ENCODE measurements around the gene SLC25A26.
A peak's percentile ranks its signal among the peaks of the same experiment; 100 is the strongest.
"Not testable (repeated sequence)": the region's sequence is repeated elsewhere in the genome, so short reads cannot be mapped to it uniquely, and the experiment has no call there.

SLC25A26 gene

GRCh38 chr3:66220602-66221377, at the start of gene SLC25A26:
Gene SLC25A26 (plus strand): TSS chr3:66221001. CDS start chr3:66221095, 94 bp downstream.
- DNase-seq: peak; percentile 97

GRCh38 chr3:66172394-66172793, 48.4 kb upstream of the SLC25A26 start:
- no peak for DNase-seq

GRCh38 chr3:66177026-66177425, 43.8 kb upstream of the SLC25A26 start:
- no peak for DNase-seq

- DNase-seq: no peak
These were observed 42.6 kb upstream of the SLC25A26 start for GRCh38 chr3:66178206-66178605.

- no peak for DNase-seq
These were observed 41.0 kb upstream of the SLC25A26 start for GRCh38 chr3:66179793-66180192.

- no peak for DNase-seq
These were observed 39.0 kb upstream of the SLC25A26 start for GRCh38 chr3:66181764-66182163.

GRCh38 chr3:66182246-66182645, 38.6 kb upstream of the SLC25A26 start:
- no peak for DNase-seq

GRCh38 chr3:66186545-66186944, 34.3 kb upstream of the SLC25A26 start:
- no peak for DNase-seq

GRCh38 chr3:66195347-66195783, 25.4 kb upstream of the SLC25A26 start:
- DNase-seq: peak; percentile 13 to 23

- DNase-seq: no peak
These were observed 24.2 kb upstream of the SLC25A26 start for GRCh38 chr3:66196633-66197032.

- no peak for DNase-seq
These were observed 22.2 kb upstream of the SLC25A26 start for GRCh38 chr3:66198437-66199088.

GRCh38 chr3:66199089-66199473, 21.7 kb upstream of the SLC25A26 start:
- DNase-seq: no peak

- DNase-seq: no peak
These were observed 20.7 kb upstream of the SLC25A26 start for GRCh38 chr3:66200147-66200546.

GRCh38 chr3:66200786-66201185, 20.0 kb upstream of the SLC25A26 start:
- no peak for DNase-seq

- DNase-seq: no peak
These were observed 17.5 kb upstream of the SLC25A26 start for GRCh38 chr3:66203275-66203674.

GRCh38 chr3:66206806-66207205, 14.0 kb upstream of the SLC25A26 start:
- DNase-seq: no peak

- no peak for DNase-seq
These were observed 12.6 kb upstream of the SLC25A26 start for GRCh38 chr3:66208189-66208588.

- no peak for DNase-seq
These were observed 10.0 kb upstream of the SLC25A26 start for GRCh38 chr3:66210687-66211295.

GRCh38 chr3:66211779-66212178, 9.0 kb upstream of the SLC25A26 start:
- DNase-seq: no peak

GRCh38 chr3:66215106-66215505, 5.7 kb upstream of the SLC25A26 start:
- DNase-seq: no peak

- no peak for DNase-seq
These were observed 735 bp upstream of the SLC25A26 start for GRCh38 chr3:66220066-66220465.

- peak; percentile 17 to 23 for DNase-seq
These were observed 3.4 kb downstream of the SLC25A26 start for GRCh38 chr3:66224220-66224619.

GRCh38 chr3:66226093-66226492, 5.3 kb downstream of the SLC25A26 start:
- DNase-seq: not testable (repeated sequence)

- no peak for DNase-seq
These were observed 6.2 kb downstream of the SLC25A26 start for GRCh38 chr3:66227051-66227450.

Data from activated CD4-positive, alpha-beta T cell treated with anti-CD3 and anti-CD28 coated beads, Interleukin-2, amount 50 U/mL, for 48 hours (primary cell).